Esophagus squamous epithelium (tissue), 5 donors: ENCODE data around the gene PLXDC2. TPM values are rescaled to one million over a fixed set of nuclear protein-coding genes. Genes with fewer than 3 reads are reported as not detected.

ENCODE experiments used
- DNase-seq: peaks from one replicate; lab custom pipeline; 2025; lab: John Stamatoyannopoulos, UW
- H3K27ac ChIP-seq, 4 donors: fragments of 200-600 bp; sonication (generic); one replicate each; pipeline ENCODE4 v1.5.1; 2016 to 2019; ENCODE audit warnings: mild to moderate bottlenecking in 1 of 4
- H3K27me3 ChIP-seq, 4 donors: fragments of 200-600 bp; sonication (generic); 1 replicate in 3 of 4; 2 replicates in 1 of 4; pipeline versions ENCODE4 v1.5.1 to v1.6.0; 2017 to 2021; ENCODE audit warnings: antibody characterized with exemption in 1 of 4
- H3K36me3 ChIP-seq, 3 donors: fragments of 200-600 bp; sonication (generic); one replicate each; pipeline ENCODE4 v1.5.1; 2016 to 2019
- H3K4me1 ChIP-seq, 3 donors: fragments of 200-600 bp; sonication (generic); one replicate each; pipeline ENCODE4 v1.5.1; 2017 to 2019
- H3K4me3 ChIP-seq, 4 donors: fragments of 200-600 bp; sonication (generic); 1 replicate in 3 of 4; 2 replicates in 1 of 4; pipeline ENCODE4 v1.5.1; 2016 to 2019; ENCODE audit warnings: mild to moderate bottlenecking in 2 of 4, moderate library complexity in 1 of 4
- H3K9me3 ChIP-seq, 3 donors: fragments of 200-600 bp; sonication (generic); one replicate each; pipeline ENCODE4 v1.5.1; 2016 to 2019
- POLR2A ChIP-seq, 4 donors: fragments of 450-650 bp; IDR thresholded peaks; one replicate each; pipeline ENCODE4 v1.6.1; 2017; ENCODE audit warnings: antibody characterized with exemption in 4 of 4, mild to moderate bottlenecking in 4 of 4, moderate library complexity in 3 of 4
- WGBS, 2 donors: methylation state at CpG; one replicate each; pipeline ENCODE4 v1.1.5; 2018; 5-methylcytosine and 5-hydroxymethylcytosine counted together
- intact Hi-C: fragments of 100-400 bp; cut with DNase I; formaldehyde crosslinking; loops from one replicate; pipeline ENCODE4 v1.15.0; 2022
- total RNA-seq, 4 donors: library from RNA; depleted of rRNA; stranded (reverse); fragments of >200 nt; gene quantifications; one replicate each; pipeline ENCODE4 v1.1.0, GENCODE V29; 2016
- TF ChIP-seq, protein P1 (sequence below), 6 experiments: fragments of 450-650 bp in 4 of 6; fragments of 200-600 bp in 2 of 6; sonication (generic) in 2 of 6; IDR thresholded peaks; one replicate each; pipeline ENCODE4 v1.5.1; 2016 to 2019; ENCODE audit warnings: antibody characterized with exemption in 6 of 6, mild to moderate bottlenecking in 4 of 6, moderate library complexity in 4 of 6
- donor health status: DM: yes; HTN: yes; CAD: no.

PLXDC2 gene
- total RNA-seq, 4 donors from 2014 or later = 22.4 to 50.4 (median 36.9) TPM

DNA sequence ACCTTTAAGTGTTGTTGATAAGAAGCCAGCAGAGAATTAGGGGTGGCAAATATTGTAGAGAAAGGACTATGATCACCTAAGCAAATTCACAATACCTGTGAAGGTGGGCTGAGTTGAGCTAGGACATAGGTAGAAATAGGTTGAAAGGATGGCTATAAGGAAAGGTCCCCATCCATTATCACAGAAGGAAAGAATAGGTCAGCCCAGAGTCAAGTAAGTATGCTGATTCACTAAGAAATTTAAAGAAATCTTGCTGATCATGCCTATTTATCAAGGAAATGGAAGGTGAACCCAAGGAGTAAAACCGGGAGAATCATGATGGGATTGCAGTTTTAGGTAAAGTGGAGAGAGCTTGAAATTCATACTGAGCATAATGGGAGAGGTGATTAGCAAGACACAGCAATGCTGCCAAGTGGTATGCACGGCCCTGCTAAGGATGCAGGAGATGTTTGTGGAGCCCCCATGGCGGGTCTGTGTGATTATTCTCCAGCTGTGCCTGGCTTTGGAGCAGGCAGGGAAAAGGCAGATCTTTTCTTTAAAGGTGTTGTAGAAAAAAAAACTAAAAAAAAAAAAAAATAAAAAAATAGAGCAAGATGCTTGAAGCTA is 399.4 kb downstream of the PLXDC2 start:
- H3K27me3 ChIP-seq = no peaks in the 10 kb centered on the region
- no peak for DNase-seq
- peaks cover 0 to 29% (median 0%) of the 10 kb centered on the region in 3 donors for H3K36me3 ChIP-seq
- no peak overlapping the region for H3K27ac ChIP-seq
- no peaks in the 10 kb centered on the region for H3K9me3 ChIP-seq
- H3K4me1 ChIP-seq = no peaks in the 10 kb centered on the region
- 78 to 88% methylated on average over 3 of the region's 3 CpGs for WGBS, 2 donors
- no peak for TF ChIP-seq POLR2A (IDR thresholded peaks at IDR 0.05)
- TF ChIP-seq, protein P1, sequence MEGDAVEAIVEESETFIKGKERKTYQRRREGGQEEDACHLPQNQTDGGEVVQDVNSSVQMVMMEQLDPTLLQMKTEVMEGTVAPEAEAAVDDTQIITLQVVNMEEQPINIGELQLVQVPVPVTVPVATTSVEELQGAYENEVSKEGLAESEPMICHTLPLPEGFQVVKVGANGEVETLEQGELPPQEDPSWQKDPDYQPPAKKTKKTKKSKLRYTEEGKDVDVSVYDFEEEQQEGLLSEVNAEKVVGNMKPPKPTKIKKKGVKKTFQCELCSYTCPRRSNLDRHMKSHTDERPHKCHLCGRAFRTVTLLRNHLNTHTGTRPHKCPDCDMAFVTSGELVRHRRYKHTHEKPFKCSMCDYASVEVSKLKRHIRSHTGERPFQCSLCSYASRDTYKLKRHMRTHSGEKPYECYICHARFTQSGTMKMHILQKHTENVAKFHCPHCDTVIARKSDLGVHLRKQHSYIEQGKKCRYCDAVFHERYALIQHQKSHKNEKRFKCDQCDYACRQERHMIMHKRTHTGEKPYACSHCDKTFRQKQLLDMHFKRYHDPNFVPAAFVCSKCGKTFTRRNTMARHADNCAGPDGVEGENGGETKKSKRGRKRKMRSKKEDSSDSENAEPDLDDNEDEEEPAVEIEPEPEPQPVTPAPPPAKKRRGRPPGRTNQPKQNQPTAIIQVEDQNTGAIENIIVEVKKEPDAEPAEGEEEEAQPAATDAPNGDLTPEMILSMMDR (IDR thresholded peaks at IDR 0.05) = no peak
- H3K4me3 ChIP-seq = no peak overlapping the region
- intact Hi-C loops = no loop called here

GRCh38 chr10:20221356-20221755 is 405.1 kb downstream of the PLXDC2 start:
- WGBS, 2 donors = 32 to 50% methylated on average over 1 of the region's 1 CpG
- no peaks in the 10 kb centered on the region for H3K9me3 ChIP-seq
- DNase-seq = no peak
- no peaks in the 10 kb centered on the region for H3K4me1 ChIP-seq
- H3K27me3 ChIP-seq = no peaks in the 10 kb centered on the region
- H3K4me3 ChIP-seq = no peak overlapping the region
- TF ChIP-seq POLR2A (IDR thresholded peaks at IDR 0.05) = no peak
- TF ChIP-seq, protein P1 (IDR thresholded peaks at IDR 0.05) = no peak
- intact Hi-C loops = no loop called here
- H3K36me3 ChIP-seq = peaks cover 0 to 20% (median 0%) of the 10 kb centered on the region in 3 donors
- no peak overlapping the region for H3K27ac ChIP-seq

GRCh38 chr10:20228729-20229128 is 412.5 kb downstream of the PLXDC2 start:
- Histone ChIP-seq H3K4me1 (no peaks in the 10 kb centered on the region), H3K27ac (no peak overlapping the region), H3K9me3 (no peaks in the 10 kb centered on the region), H3K4me3 (no peak overlapping the region), H3K27me3 (no peaks in the 10 kb centered on the region), H3K36me3 (peaks cover 0 to 4% (median 0%) of the 10 kb centered on the region in 3 donors)
- intact Hi-C loops = no loop called here
- TF ChIP-seq POLR2A (IDR thresholded peaks at IDR 0.05) = no peak
- TF ChIP-seq, protein P1 (IDR thresholded peaks at IDR 0.05) = no peak
- no peak for DNase-seq

- DNase-seq = no peak
- no peak for TF ChIP-seq POLR2A (IDR thresholded peaks at IDR 0.05)
- TF ChIP-seq, protein P1 (IDR thresholded peaks at IDR 0.05) = no peak
- no peak overlapping the region for H3K4me3 ChIP-seq
- no peaks in the 10 kb centered on the region for H3K4me1 ChIP-seq
- intact Hi-C loops = no loop called here
- H3K27me3 ChIP-seq = no peaks in the 10 kb centered on the region
- H3K27ac ChIP-seq = no peak overlapping the region
- 82 to 84% methylated on average over 2 of the region's 2 CpGs for WGBS, 2 donors
- H3K36me3 ChIP-seq = peaks cover 0 to 4% (median 0%) of the 10 kb centered on the region in 3 donors
- no peaks in the 10 kb centered on the region for H3K9me3 ChIP-seq
These were observed 416.0 kb downstream of the PLXDC2 start for GRCh38 chr10:20232079-20232705.

DNA sequence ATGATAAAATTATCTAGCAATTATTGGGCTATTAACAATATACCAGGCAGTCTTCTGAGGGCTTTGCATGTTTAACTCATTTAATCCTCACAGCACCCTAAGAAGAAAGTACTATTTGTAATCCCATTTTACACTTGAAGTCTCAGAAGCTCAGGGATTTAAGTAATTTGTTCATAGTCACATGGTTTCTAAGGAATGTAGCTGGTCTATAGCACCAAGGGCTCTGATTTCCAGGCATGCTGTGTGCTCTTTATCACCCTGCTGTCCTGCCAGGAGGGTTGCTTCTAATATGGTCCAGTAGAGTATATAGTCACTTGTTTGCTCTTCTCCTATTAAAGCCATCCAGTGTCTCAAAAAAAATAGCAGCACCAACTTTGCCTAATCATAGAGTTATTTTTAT is 417.2 kb downstream of the PLXDC2 start:
- DNase-seq = no peak
- intact Hi-C loops = no loop called here
- Histone ChIP-seq H3K4me1 (no peaks in the 10 kb centered on the region), H3K9me3 (no peaks in the 10 kb centered on the region), H3K27ac (no peak overlapping the region), H3K27me3 (no peaks in the 10 kb centered on the region), H3K36me3 (peaks cover 0 to 4% (median 0%) of the 10 kb centered on the region in 3 donors), H3K4me3 (no peak overlapping the region)
- TF ChIP-seq, protein P1 (IDR thresholded peaks at IDR 0.05) = no peak
- TF ChIP-seq POLR2A (IDR thresholded peaks at IDR 0.05) = no peak
